IMR-90 (cell line): Measurements from ENCODE around the gene SRGN. TPM values are rescaled to one million over a fixed set of nuclear protein-coding genes. Genes with fewer than 3 reads are reported as not detected.
A peak's percentile ranks its signal among the peaks of the same experiment; 100 is the strongest.

Source experiments
- ATAC-seq: fragments of 200-7000 bp; cut with Tn5 transposase; 2 replicates; pipeline ENCODE4 v1.9.1; 2020; ENCODE audit warnings: low read depth, mild to moderate bottlenecking, moderate library complexity
- BruUV-seq: library from RNA; stranded (reverse); fragments of 400-500 nt; replicated peaks from 2 replicates; lab custom pipeline; 2021; lab: Mats Ljungman, UMichigan
- CTCF ChIA-PET: fragments of 300-600 bp; formaldehyde crosslinking; extraction: SDS; loops from one replicate; lab custom pipeline; 2021; ENCODE audit warnings: antibody characterized with exemption; lab: Yijun Ruan, JAX
- POLR2A ChIA-PET: fragments of 300-600 bp; sonication (Branson Sonifier 250); formaldehyde crosslinking; loops from one replicate; lab custom pipeline; 2022; ENCODE audit warnings: antibody characterized with exemption; ENCODE audit not compliant: unreplicated experiment; lab: Charles Lee
- DNase-seq: peaks from one replicate; pipeline ENCODE4 v3.0.0; 2013
- H2AFZ ChIP-seq: replicated peaks from 2 replicates; pipeline ENCODE3; 2013; ENCODE audit warnings: low read length, mild to moderate bottlenecking; ENCODE audit not compliant: poor library complexity
- H2AK5ac ChIP-seq: 2 replicates; pipeline ENCODE4 v1.6.1; 2013; ENCODE audit warnings: low read depth, low read length, inconsistent platforms
- H2AK9ac ChIP-seq: replicated peaks from 2 replicates; pipeline ENCODE3; 2013; ENCODE audit warnings: mild to moderate bottlenecking, low read depth, low read length, moderate library complexity; ENCODE audit not compliant: poor library complexity
- H2BK120ac ChIP-seq: 2 replicates; pipeline ENCODE4 v1.6.1; 2013; ENCODE audit warnings: low read depth, low read length, inconsistent platforms
- H2BK15ac ChIP-seq: 3 replicates; pipeline ENCODE4 v1.6.1; 2013; ENCODE audit warnings: low read depth, low read length, inconsistent platforms
- H2BK20ac ChIP-seq: 2 replicates; pipeline ENCODE4 v1.6.1; 2013; ENCODE audit warnings: low read depth, mild to moderate bottlenecking, inconsistent platforms, low read length, moderate library complexity
- H2BK5ac ChIP-seq: 2 replicates; pipeline ENCODE4 v1.6.1; 2013; ENCODE audit warnings: mild to moderate bottlenecking, low read depth, low read length, inconsistent platforms; ENCODE audit not compliant: poor library complexity, severe bottlenecking
- H3K14ac ChIP-seq: replicated peaks from 2 replicates; pipeline ENCODE4 v1.6.1; 2013; ENCODE audit warnings: low read depth, low read length, inconsistent platforms
- H3K18ac ChIP-seq: 2 replicates; pipeline ENCODE4 v1.6.1; 2013; ENCODE audit warnings: low read depth, low read length, control low read depth
- H3K23ac ChIP-seq: 2 replicates; pipeline ENCODE4 v1.6.1; 2013; ENCODE audit warnings: low read depth, low read length, inconsistent platforms
- H3K27ac ChIP-seq: 2 replicates; pipeline ENCODE4 v1.5.1; 2013; ENCODE audit warnings: mild to moderate bottlenecking, control low read depth, low read length; ENCODE audit not compliant: insufficient read depth
- H3K27me3 ChIP-seq: 2 replicates; pipeline ENCODE4 v1.6.1; 2013; ENCODE audit warnings: low read length; ENCODE audit not compliant: control insufficient read depth, insufficient read depth
- H3K36me3 ChIP-seq: 2 replicates; pipeline ENCODE4 v1.6.1; 2013; ENCODE audit warnings: low read length, mixed read lengths; ENCODE audit not compliant: control insufficient read depth, insufficient read depth
- H3K4ac ChIP-seq: 2 replicates; pipeline ENCODE4 v1.6.1; 2013; ENCODE audit warnings: low read depth, low read length, inconsistent platforms
- H3K4me1 ChIP-seq: 2 replicates; pipeline ENCODE4 v1.6.1; 2013; ENCODE audit warnings: low read length, mixed read lengths; ENCODE audit not compliant: control insufficient read depth, insufficient read depth
- H3K4me2 ChIP-seq: 2 replicates; pipeline ENCODE4 v1.6.1; 2013; ENCODE audit warnings: low read depth, mild to moderate bottlenecking, control low read depth, low read length, moderate library complexity
- H3K4me3 ChIP-seq: 2 replicates; pipeline ENCODE4 v1.5.1; 2013; ENCODE audit warnings: low read depth, mild to moderate bottlenecking, control low read depth, low read length, moderate library complexity; ENCODE audit not compliant: insufficient read depth
- H3K56ac ChIP-seq: 2 replicates; pipeline ENCODE4 v1.6.1; 2013; ENCODE audit warnings: low read length, inconsistent platforms; ENCODE audit not compliant: insufficient read depth; ENCODE audit errors: extremely low read depth
- H3K79me1 ChIP-seq, 2 experiments: 2 replicates each; pipeline ENCODE4 v1.6.1; 2013; ENCODE audit warnings: low read length in 2 of 2, inconsistent platforms in 1 of 2, low read depth in 1 of 2
- H3K9ac ChIP-seq: 2 replicates; pipeline ENCODE4 v1.6.1; 2013; ENCODE audit warnings: low read depth, low read length, control low read depth
- H3K9me1 ChIP-seq: 2 replicates; pipeline ENCODE4 v1.6.1; 2013; ENCODE audit warnings: low read length, inconsistent platforms; ENCODE audit not compliant: insufficient read depth
- H3K9me3 ChIP-seq: 2 replicates; pipeline ENCODE4 v1.6.1; 2013; ENCODE audit warnings: low read length; ENCODE audit not compliant: control insufficient read depth, insufficient read depth
- H4K20me1 ChIP-seq: 2 replicates; pipeline ENCODE4 v1.6.1; 2013; ENCODE audit warnings: low read length, inconsistent platforms; ENCODE audit not compliant: insufficient read depth
- H4K5ac ChIP-seq: 2 replicates; pipeline ENCODE4 v1.6.1; 2013; ENCODE audit warnings: mild to moderate bottlenecking, low read depth, low read length, control low read depth
- H4K8ac ChIP-seq, 2 experiments: 2 replicates each; pipeline ENCODE4 v1.6.1; 2013; ENCODE audit warnings: low read depth in 2 of 2, low read length in 2 of 2, control low read depth in 1 of 2, inconsistent platforms in 1 of 2
- H4K91ac ChIP-seq: 2 replicates; pipeline ENCODE4 v1.6.1; 2013; ENCODE audit warnings: low read depth, low read length, inconsistent platforms; ENCODE audit not compliant: insufficient read depth
- CEBPB ChIP-seq: IDR thresholded peaks from 2 replicates; pipeline ENCODE4 v1.6.1; 2012; ENCODE audit warnings: low read depth, low read length, improper control_type of control experiment
- POLR2A ChIP-seq: IDR thresholded peaks from 2 replicates; pipeline ENCODE4 v1.6.1; 2012; ENCODE audit warnings: mild to moderate bottlenecking, low read depth, low read length
- WGBS, 2 experiments: methylation state at CpG; one replicate each; pipeline versions ENCODE4 v1.1.5 to v1.1.7; 2013; ENCODE audit warnings: missing lambda C conversion rate in 2 of 2; ENCODE audit not compliant: insufficient read length in 1 of 2; ENCODE audit errors: extremely low coverage in 2 of 2; 5-methylcytosine and 5-hydroxymethylcytosine counted together
- dilution Hi-C: fragments of 300-500 bp; cut with HindIII; formaldehyde crosslinking; loops from one replicate; pipeline ENCODE4 v1.14.3; 2018; ENCODE audit warnings: low sequenced_read_pairs; ENCODE audit not compliant: unreplicated experiment
- in situ Hi-C: fragments of 300-500 bp; cut with MboI; formaldehyde crosslinking; loops from 3 replicates; pipeline ENCODE4 v1.14.3; 2019; ENCODE audit warnings: low sequenced_read_pairs, inconsistent platforms, mixed read lengths
- intact Hi-C: fragments of 100-400 bp; cut with micrococcal nuclease; formaldehyde crosslinking; loops from 2 replicates; pipeline ENCODE4 v1.10.0; 2022
- polyA plus RNA-seq, 3 experiments: library from polyadenylated mRNA; depleted of rRNA; stranded (reverse); fragments of >200 nt; gene quantifications; 2 replicates each; pipeline ENCODE4 v1.2.3, GENCODE V29; 2012; ENCODE audit warnings: low replicate concordance in 1 of 3
- total RNA-seq: library from RNA; depleted of rRNA; stranded (reverse); fragments of >200 nt; gene quantifications from 2 replicates; pipeline ENCODE4 v1.2.3, GENCODE V29; 2012

SRGN gene
- total and polyA plus RNA-seq, 2 of the 4 experiments (the other 2 are of a cell fraction): 33.3 to 41.4 TPM

DNA sequence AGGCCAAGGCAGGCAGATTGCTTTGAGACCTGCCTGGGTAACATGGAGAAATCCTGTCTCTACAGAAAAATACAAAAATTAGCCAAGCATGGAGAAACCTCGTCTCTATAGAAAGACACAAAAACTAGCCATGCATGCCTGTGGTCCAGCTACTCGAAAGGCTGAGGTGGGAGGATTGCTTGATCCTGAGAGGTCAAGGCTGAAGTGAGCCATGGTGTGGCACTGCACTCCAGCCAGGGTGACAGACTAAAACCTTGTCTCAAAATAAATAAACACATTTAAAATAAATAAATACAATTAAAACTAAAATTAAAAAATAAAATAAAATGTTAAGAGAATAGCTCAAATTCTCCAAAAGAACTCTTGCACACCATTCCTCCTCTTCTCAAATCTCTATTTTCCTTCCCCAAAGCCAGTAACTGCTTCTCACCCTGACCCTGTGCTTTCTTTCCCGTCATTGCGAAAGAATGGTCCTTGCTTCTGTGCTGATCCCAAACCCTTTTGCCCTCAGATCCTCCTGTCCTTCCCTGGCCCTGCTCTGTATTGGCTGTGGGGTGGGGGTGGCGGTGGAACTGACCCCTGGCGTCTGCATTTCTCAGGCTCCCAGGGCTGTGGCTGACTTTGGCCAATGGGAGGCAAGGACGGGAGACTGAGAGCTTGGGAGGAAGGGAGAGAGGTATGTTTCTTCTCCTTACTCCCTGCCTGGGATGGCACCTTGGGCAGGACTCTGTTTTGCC is 12.4 kb downstream of the SRGN start:
- H4K20me1 ChIP-seq: no peaks in the 10 kb centered on the region
- H3K27me3 ChIP-seq: no peaks in the 10 kb centered on the region; the same call in 1 of the 2 replicates
- H3K18ac ChIP-seq: no peak overlapping the region
- peak overlapping the region; percentile 71 for H3K14ac ChIP-seq
- no peak overlapping the region for H3K4me3 ChIP-seq
- H3K27ac ChIP-seq: no peak overlapping the region
- no TSS peak for BruUV-seq
- no CpG with 5 or more reads among the region's 7 CpGs for WGBS, 2 experiments
- 0 out of 2 replicates have a peak overlapping the region, but pooled peaks have one; percentile 9 for H2AK5ac ChIP-seq
- H3K4me1 ChIP-seq: no peaks in the 10 kb centered on the region
- no peak overlapping the region for H2BK5ac ChIP-seq
- no peak overlapping the region; the same call in 1 of the 2 replicates for H3K23ac ChIP-seq
- no peak overlapping the region for H2BK15ac ChIP-seq
- H3K79me1 ChIP-seq: no peaks in the 10 kb centered on the region
- ATAC-seq (no peak; the same call in 1 of the 2 replicates), DNase-seq (no peak)
- H4K8ac ChIP-seq: peak overlapping the region in 1 of 2 experiments; percentile 68; a peak in 1 of 4 replicates
- in situ Hi-C loops (no loop called here), dilution Hi-C loops (loop anchor here (25.0 kb wide), 1 partner anchor 88 kb away; no protein-coding TSS in a partner anchor), intact Hi-C loops (no loop called here)
- H3K9ac ChIP-seq: no peak overlapping the region
- no peaks in the 10 kb centered on the region for H3K36me3 ChIP-seq
- H2AK9ac ChIP-seq: peak overlapping the region; percentile 72
- H3K56ac ChIP-seq: no peak overlapping the region
- peak overlapping the region; percentile 81 for H2AFZ ChIP-seq
- H4K91ac ChIP-seq: no peak overlapping the region
- H3K9me1 ChIP-seq: no peaks in the 10 kb centered on the region
- TF ChIP-seq CEBPB (peak; percentile 76), POLR2A (no peak)
- H2BK20ac ChIP-seq: no peak overlapping the region
- ChIA-PET POLR2A (interaction anchor here (0.7 kb wide), 1 partner anchor 186 kb away, joined by 3 read pairs; no protein-coding TSS in a partner anchor), CTCF (no interaction called here)
- no peak overlapping the region for H2BK120ac ChIP-seq
- H3K4me2 ChIP-seq: no peak overlapping the region
- no peak overlapping the region; the same call in 1 of the 2 replicates for H3K4ac ChIP-seq
- H3K9me3 ChIP-seq: peaks cover 4% of the 10 kb centered on the region
- no peak overlapping the region for H4K5ac ChIP-seq
